NCI-H187 treated with DMSO at 0.1 percent for 48 hours (cell line): Measurements from ENCODE around the gene TMEM233.

Source experiments
- DNase-seq: peaks from one replicate; lab custom pipeline; 2025; lab: John Stamatoyannopoulos, UW

TMEM233 gene

GRCh38 chr12:119593578-119594398, at the start of gene TMEM233:
TMEM233 (plus strand) TSS chr12:119593774; CDS start chr12:119593849, 75 bp downstream.
- DNase-seq = no peak

- DNase-seq = no peak
Measured at GRCh38 chr12:119544765-119545625, 48.6 kb upstream of the TMEM233 start.

- no peak for DNase-seq
Measured at GRCh38 chr12:119546340-119546739, 47.2 kb upstream of the TMEM233 start.

GRCh38 chr12:119547001-119547400, 46.6 kb upstream of the TMEM233 start:
- DNase-seq = no peak

- DNase-seq = no peak
Measured at GRCh38 chr12:119556854-119557253, 36.7 kb upstream of the TMEM233 start.

- DNase-seq = no peak
Measured at GRCh38 chr12:119565404-119565803, 28.2 kb upstream of the TMEM233 start.

GRCh38 chr12:119570771-119571170, 22.8 kb upstream of the TMEM233 start:
- no peak for DNase-seq

GRCh38 chr12:119573086-119573485, 20.5 kb upstream of the TMEM233 start:
- no peak for DNase-seq

- no peak for DNase-seq
Measured at GRCh38 chr12:119574255-119574654, 19.3 kb upstream of the TMEM233 start.

- DNase-seq = no peak
Measured at GRCh38 chr12:119576118-119576810, 17.3 kb upstream of the TMEM233 start.

- DNase-seq = no peak
Measured at GRCh38 chr12:119576915-119577314, 16.7 kb upstream of the TMEM233 start.

- no peak for DNase-seq
Measured at GRCh38 chr12:119578112-119578511, 15.5 kb upstream of the TMEM233 start.

GRCh38 chr12:119589097-119589496, 4.5 kb upstream of the TMEM233 start:
- no peak for DNase-seq

GRCh38 chr12:119589634-119590033, 3.9 kb upstream of the TMEM233 start:
- DNase-seq = no peak

- DNase-seq = no peak
Measured at GRCh38 chr12:119592232-119592631, 1.3 kb upstream of the TMEM233 start.

- no peak for DNase-seq
Measured at GRCh38 chr12:119594399-119594730, 791 bp downstream of the TMEM233 start.

GRCh38 chr12:119594772-119595445, 1.3 kb downstream of the TMEM233 start:
- no peak for DNase-seq

- DNase-seq = no peak
Measured at GRCh38 chr12:119598159-119598558, 4.6 kb downstream of the TMEM233 start.

GRCh38 chr12:119601877-119602733, 8.5 kb downstream of the TMEM233 start:
- no peak for DNase-seq

- no peak for DNase-seq
Measured at GRCh38 chr12:119602734-119603094, 9.1 kb downstream of the TMEM233 start.

GRCh38 chr12:119603767-119604166, 10.2 kb downstream of the TMEM233 start:
- DNase-seq = no peak
